Neural crest cell (in vitro differentiated cells): ENCODE results near the gene GBE1. TPM values are rescaled to one million over a fixed set of nuclear protein-coding genes. Genes with fewer than 3 reads are reported as not detected.

ENCODE experiments used
- DNase-seq: peaks from one replicate; pipeline ENCODE4 v3.0.0; 2021; ENCODE audit warnings: low read depth, mixed read lengths, low spot score
- H3K27ac Mint-ChIP-seq: one replicate; pipeline ENCODE4 v1.8.0; 2021; ENCODE audit warnings: mild to moderate bottlenecking, mixed read lengths; ENCODE audit not compliant: unreplicated experiment
- H3K27me3 Mint-ChIP-seq: 2 replicates; pipeline ENCODE4 v1.8.0; 2021; ENCODE audit warnings: low read depth, mild to moderate bottlenecking, mixed read lengths
- H3K36me3 Mint-ChIP-seq: 2 replicates; pipeline ENCODE4 v1.8.0; 2021; ENCODE audit warnings: low read depth, mild to moderate bottlenecking, mixed read lengths
- H3K4me1 Mint-ChIP-seq: 2 replicates; pipeline ENCODE4 v1.8.0; 2021; ENCODE audit warnings: mixed read lengths
- H3K4me3 Mint-ChIP-seq: one replicate; pipeline ENCODE4 v1.8.0; 2021; ENCODE audit warnings: mild to moderate bottlenecking, mixed read lengths
- H3K9me3 Mint-ChIP-seq: 2 replicates; pipeline ENCODE4 v1.8.0; 2021; ENCODE audit warnings: mixed read lengths
- CTCF ChIP-seq: fragments of 200-600 bp; sonication (generic); conservative IDR thresholded peaks from 2 replicates; pipeline ENCODE4 v1.5.0; 2021; ENCODE audit warnings: antibody characterized with exemption, mild to moderate bottlenecking
- total RNA-seq: library from RNA; stranded (reverse); gene quantifications from 2 replicates; pipeline ENCODE4 v1.2.1, GENCODE V29; 2021

Gene GBE1
- total RNA-seq, 1 donor from 2014 or later: 16.8 TPM

- Mint-ChIP-seq H3K4me3 (no peak overlapping the region), H3K27me3 (no peaks in the 10 kb centered on the region), H3K36me3 (no peaks in the 10 kb centered on the region), H3K9me3 (no peaks in the 10 kb centered on the region), H3K4me1 (no peaks in the 10 kb centered on the region), H3K27ac (no peak overlapping the region)
- TF ChIP-seq CTCF: no peak
- no peak for DNase-seq
These were observed 159.6 kb downstream of the GBE1 start for GRCh38 chr3:81601707-81602305.

- no peak overlapping the region for H3K4me3 Mint-ChIP-seq
These were observed 169.3 kb downstream of the GBE1 start for GRCh38 chr3:81592101-81592500.

GRCh38 chr3:81585937-81586336 lies 175.5 kb downstream of the GBE1 start:
- Mint-ChIP-seq H3K4me3 (no peak overlapping the region), H3K9me3 (no peaks in the 10 kb centered on the region), H3K27ac (no peak overlapping the region), H3K36me3 (no peaks in the 10 kb centered on the region), H3K4me1 (peaks cover 5% of the 10 kb centered on the region), H3K27me3 (no peaks in the 10 kb centered on the region)
- DNase-seq: no peak
- no peak for TF ChIP-seq CTCF

More at GRCh38 chr3:81592101-81592500, 169.3 kb downstream of the GBE1 start:
- TF ChIP-seq CTCF: no peak
- Mint-ChIP-seq H3K36me3 (no peaks in the 10 kb centered on the region), H3K4me1 (no peaks in the 10 kb centered on the region), H3K27ac (no peak overlapping the region), H3K9me3 (no peaks in the 10 kb centered on the region), H3K27me3 (no peaks in the 10 kb centered on the region)
- no peak for DNase-seq

- no peak for DNase-seq
- TF ChIP-seq CTCF: no peak
- Mint-ChIP-seq H3K36me3 (no peaks in the 10 kb centered on the region), H3K4me3 (no peak overlapping the region), H3K27ac (no peak overlapping the region), H3K4me1 (peaks cover 12% of the 10 kb centered on the region), H3K27me3 (no peaks in the 10 kb centered on the region), H3K9me3 (no peaks in the 10 kb centered on the region)
These were observed 176.4 kb downstream of the GBE1 start for GRCh38 chr3:81585056-81585455.

- no peaks in the 10 kb centered on the region for H3K27me3 Mint-ChIP-seq
- H3K36me3 Mint-ChIP-seq: no peaks in the 10 kb centered on the region
- DNase-seq: peak; percentile 33
- H3K27ac Mint-ChIP-seq: no peak overlapping the region
- no peak overlapping the region for H3K4me3 Mint-ChIP-seq
- peaks cover 12% of the 10 kb centered on the region for H3K4me1 Mint-ChIP-seq
- TF ChIP-seq CTCF: peak; percentile 76
- no peaks in the 10 kb centered on the region for H3K9me3 Mint-ChIP-seq
These were observed 179.4 kb downstream of the GBE1 start for GRCh38 chr3:81581966-81582599.
